ENCODE results near the gene TPP1.

- TF ChIP-seq CTCF (optimal IDR thresholded peaks at IDR 0.05 in 1 of 3, IDR thresholded peaks at IDR 0.05 in 1 of 3, conservative IDR thresholded peaks at IDR 0.05 in 1 of 3; ENCODE audit: extremely low read depth in 1 of 3, insufficient read depth in 2 of 3, low read length in 3 of 3) (no peak), EZH2 (IDR thresholded peaks at IDR 0.05; ENCODE audit: low read length) (no peak)
Observed at GRCh38 chr11:6616596-6617250, 2.5 kb downstream of the TPP1 start.

Data from keratinocyte (primary cell).